HL-60/S4 (cell line): ENCODE results near the gene TTC13.

Source experiments
- in situ Hi-C: fragments of 300-500 bp; cut with MboI; formaldehyde crosslinking; loops from 2 replicates; pipeline ENCODE4 v1.14.3; 2022; ENCODE audit warnings: low sequenced_read_pairs

Gene TTC13

GRCh38 chr1:230877924-230878590 is 100.6 kb downstream of the TTC13 start:
- in situ Hi-C loops, result no loop called here

- in situ Hi-C loops, result no loop called here
Measured at GRCh38 chr1:230877146-230877923, 101.3 kb downstream of the TTC13 start.

GRCh38 chr1:230876660-230877059 is 102.0 kb downstream of the TTC13 start:
- in situ Hi-C loops, result no loop called here

GRCh38 chr1:230875370-230875769 is 103.3 kb downstream of the TTC13 start:
- in situ Hi-C loops, result no loop called here

- in situ Hi-C loops, result no loop called here
Measured at GRCh38 chr1:230870916-230871315, 107.7 kb downstream of the TTC13 start.

GRCh38 chr1:230869500-230869899 is 109.2 kb downstream of the TTC13 start:
- in situ Hi-C loops, result no loop called here

- in situ Hi-C loops, result no loop called here
Measured at GRCh38 chr1:230868736-230869385, 109.8 kb downstream of the TTC13 start.

- in situ Hi-C loops, result no loop called here
Measured at GRCh38 chr1:230867903-230868735, 110.5 kb downstream of the TTC13 start, which contains the start of gene C1orf198. TSS of gene C1orf198 (minus strand) at chr1:230868521. CDS start at chr1:230868512, 9 bp downstream.

GRCh38 chr1:230867101-230867902 is 111.4 kb downstream of the TTC13 start:
- in situ Hi-C loops, result no loop called here

GRCh38 chr1:230866171-230867070 is 112.2 kb downstream of the TTC13 start:
- in situ Hi-C loops, result no loop called here

- in situ Hi-C loops, result no loop called here
Measured at GRCh38 chr1:230865062-230865817, 113.4 kb downstream of the TTC13 start.

- in situ Hi-C loops, result no loop called here
Measured at GRCh38 chr1:230864441-230864840, 114.2 kb downstream of the TTC13 start.

GRCh38 chr1:230863449-230863848 is 115.2 kb downstream of the TTC13 start:
- in situ Hi-C loops, result no loop called here

GRCh38 chr1:230861970-230862595 is 116.6 kb downstream of the TTC13 start:
- in situ Hi-C loops, result no loop called here

- in situ Hi-C loops, result no loop called here
Measured at GRCh38 chr1:230861489-230861888, 117.2 kb downstream of the TTC13 start.

GRCh38 chr1:230860617-230861384 is 117.9 kb downstream of the TTC13 start:
- in situ Hi-C loops, result no loop called here
